ENCODE results near the gene PDZD2.
"Not testable (repeated sequence)": the region's sequence is repeated elsewhere in the genome, so short reads cannot be mapped to it uniquely, and the experiment has no call there.

Gene PDZD2

DNA sequence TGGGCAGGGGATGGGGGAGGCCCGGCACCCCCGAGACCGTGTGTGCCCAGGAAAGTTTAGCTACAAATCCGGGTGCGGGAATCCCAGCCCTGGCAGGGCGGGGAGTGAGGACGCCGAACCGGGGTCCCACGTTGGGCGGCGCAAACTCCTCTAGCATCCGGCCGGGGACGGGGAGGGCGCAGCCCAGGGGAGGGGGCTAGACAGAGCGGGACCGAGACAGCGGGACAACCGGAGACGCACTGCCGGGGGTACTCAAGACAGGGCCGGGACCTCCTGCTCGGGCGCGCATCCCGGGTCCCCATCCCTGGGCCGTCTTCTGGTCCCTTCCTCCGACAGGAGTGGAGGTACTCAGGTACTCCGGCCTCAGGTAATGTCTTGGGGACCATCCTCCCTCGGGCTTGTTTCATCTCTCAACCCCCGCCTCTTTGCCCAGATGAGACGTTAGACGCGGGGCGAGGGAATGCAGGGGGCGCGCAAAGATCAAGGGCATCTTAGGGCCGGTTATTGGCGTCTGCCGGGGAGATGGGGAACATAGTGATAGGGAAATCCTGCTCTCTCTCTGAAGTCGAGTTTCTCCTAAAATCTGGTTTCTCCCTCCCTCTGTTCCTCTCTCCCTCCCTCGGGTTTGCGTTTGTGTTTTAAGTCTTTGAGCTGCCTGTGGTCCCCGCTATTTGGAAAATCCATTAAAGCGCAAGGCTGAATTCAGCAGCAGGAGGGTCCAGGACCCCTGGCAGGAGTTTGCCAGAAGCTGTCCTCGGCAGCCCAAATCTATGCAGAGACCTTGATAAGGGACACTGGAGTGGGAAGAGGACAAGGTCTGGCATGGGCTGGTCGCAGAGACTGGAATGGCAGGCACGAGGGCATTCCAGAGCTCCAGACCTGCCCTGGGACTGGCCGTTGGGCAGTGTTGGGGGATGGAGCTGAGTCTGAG lies 815 bp downstream of the PDZD2 start:
- peak in 3 of 14 donors; percentile 19 to 32 (median 27) for DNase-seq

- no peak for DNase-seq
These were observed 1.6 kb downstream of the PDZD2 start for GRCh38 chr5:31640573-31640972.

GRCh38 chr5:31641059-31641458 lies 2.1 kb downstream of the PDZD2 start:
- DNase-seq, result no peak

DNA sequence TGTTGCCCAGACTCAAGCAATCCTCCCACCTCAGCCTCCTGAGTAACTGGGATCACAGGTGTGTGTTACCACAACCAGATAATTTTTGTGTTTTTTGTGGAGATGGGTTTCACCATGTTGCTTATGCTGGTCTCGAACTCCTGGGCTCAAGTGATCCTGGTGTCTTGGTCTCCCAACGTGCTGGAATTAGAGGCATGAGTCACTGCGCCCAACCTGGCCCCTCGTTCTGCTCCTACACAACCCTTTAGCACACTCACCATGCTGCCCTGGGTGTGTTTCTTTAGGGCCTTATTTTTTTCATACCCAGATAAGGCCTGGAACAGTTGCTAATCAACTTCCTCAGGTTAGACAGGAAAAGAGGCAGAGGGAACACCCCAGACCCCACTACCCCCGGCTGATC lies 2.6 kb downstream of the PDZD2 start:
- DNase-seq, result no peak

DNA sequence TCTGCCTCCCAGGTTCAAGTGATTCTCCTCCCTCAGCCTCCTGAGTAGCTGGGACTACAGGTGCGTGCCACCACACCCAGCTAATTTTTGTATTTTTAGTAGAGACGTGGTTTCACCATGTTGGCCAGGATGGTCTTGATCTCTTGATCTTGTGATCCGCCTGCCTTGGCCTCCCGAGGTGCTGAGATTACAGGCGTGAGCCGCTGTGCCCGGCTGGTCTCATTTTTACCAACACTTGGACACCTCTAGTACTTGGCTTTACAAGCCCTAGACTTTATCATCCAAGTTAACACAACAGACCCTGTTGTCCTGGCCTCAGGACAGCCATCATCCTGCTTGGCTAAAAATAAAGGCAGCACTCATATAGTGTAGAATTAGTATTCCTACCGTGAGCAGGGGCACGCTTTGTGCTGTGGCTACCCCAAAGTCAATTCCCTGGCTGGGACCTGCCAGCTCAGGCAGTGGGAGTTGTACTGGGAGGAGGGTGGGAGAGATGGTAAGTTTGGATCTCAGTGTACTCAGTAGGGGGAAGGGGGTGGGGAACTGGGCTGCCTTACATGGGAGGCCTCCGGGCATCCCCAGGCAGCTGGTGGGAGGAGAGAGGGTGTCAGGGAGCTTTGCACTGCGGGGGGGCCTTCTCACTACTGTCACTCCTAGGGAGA lies 6.6 kb downstream of the PDZD2 start:
- DNase-seq, result peak in 2 of 14 donors; percentile 4 to 8

GRCh38 chr5:31648326-31648725 lies 9.4 kb downstream of the PDZD2 start:
- no peak for DNase-seq

DNA sequence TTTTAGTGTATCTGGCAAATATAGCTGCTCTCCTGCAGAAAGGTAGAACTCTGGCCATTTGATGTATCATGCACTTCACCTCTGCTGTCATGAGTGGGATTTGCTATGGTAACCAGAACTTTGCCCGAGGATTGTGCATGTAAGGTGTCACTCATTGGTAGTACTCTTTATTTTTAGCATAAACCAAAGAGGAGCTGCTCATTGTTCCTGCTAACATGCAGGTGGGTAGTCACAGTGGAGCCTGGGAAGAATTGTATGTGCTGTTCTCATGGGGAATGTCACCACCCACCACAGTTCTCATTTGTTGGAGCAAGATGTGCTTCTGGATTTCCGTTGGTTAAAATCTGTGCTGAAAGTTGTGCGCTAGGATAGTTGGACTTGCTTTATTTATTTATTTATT lies 12.3 kb downstream of the PDZD2 start:
- DNase-seq, result no peak

DNA sequence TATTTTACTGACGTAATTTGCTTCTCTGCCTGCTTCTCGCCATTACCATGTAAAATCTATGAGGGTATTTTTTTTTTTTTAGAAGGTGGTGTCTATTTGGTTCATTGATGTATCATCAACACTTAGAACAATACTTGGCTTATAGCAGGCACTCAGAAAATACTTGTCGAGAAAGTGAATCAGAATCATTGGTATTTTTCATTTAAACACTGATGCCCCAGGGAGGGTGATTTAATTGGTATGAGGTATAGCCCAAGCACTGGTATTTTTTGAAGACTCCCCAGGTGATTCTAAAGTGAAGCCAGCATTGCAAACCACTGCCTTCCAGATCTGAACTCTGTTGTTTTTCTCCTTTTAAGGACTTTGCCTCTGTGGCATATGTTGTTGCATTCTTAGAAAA lies 16.6 kb downstream of the PDZD2 start:
- DNase-seq, result no peak

DNA sequence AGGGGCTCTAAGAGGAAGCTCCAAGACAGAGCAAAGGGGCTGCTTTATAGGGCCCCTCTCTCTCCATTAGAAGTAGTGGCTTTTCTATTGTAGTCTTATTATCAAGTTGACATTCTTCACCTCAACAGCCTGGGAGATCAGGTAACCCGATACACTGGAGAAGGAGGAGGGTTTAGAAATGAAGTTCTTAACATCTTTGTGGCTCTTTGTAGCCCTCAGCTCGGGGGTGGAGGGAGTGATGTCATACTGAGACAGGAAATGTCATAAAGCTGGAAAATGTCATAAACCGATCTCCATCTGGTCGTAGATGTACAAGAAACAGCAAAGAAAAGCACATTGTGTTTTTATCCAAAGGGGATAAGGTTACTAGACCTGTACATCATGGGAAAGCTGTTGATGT lies 17.9 kb downstream of the PDZD2 start:
- DNase-seq, result no peak

GRCh38 chr5:31657315-31657979 lies 18.5 kb downstream of the PDZD2 start:
- no peak for DNase-seq

- DNase-seq, result no peak
These were observed 22.3 kb downstream of the PDZD2 start for GRCh38 chr5:31661257-31661656.

DNA sequence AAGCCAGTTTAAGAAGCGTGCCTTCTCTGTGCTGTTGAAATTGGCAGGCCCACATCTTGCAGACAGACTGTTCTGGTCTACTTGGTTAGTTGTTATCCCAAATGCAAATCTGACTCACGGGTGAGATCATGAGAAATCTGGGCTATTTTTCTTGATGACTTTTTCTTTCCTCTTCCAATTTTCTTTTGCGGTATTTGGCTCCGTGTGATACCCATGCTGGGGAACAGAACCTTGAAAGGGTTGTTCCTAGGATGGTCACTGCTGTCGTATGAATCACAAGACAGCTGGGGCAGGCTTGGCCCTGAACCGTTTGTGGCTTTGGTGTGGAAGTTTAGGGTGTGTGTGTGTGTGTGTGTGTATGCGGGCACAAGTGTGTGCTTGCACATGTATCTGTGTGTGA lies 24.6 kb downstream of the PDZD2 start:
- peak in 1 of 14 donors; percentile 13 for DNase-seq

DNA sequence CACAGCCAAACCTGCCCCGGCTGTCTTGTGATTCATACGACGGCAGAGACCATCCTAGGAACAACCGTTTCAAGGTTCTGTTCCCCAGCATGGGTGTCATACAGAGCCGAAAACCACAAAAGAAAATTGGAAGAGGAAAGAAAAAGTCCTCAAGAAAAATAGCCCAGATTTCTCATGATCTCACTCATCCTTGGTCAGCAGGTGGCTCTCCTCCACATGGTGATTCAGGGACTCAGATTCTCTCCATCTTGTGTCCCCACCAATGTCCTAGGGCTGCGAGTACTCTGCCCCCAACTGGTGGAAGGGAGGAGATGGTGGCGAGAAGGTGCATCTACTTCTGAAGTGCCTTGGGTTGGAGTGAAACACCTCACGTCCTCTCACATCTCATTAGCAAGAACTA lies 25.6 kb downstream of the PDZD2 start:
- no peak for DNase-seq

DNA sequence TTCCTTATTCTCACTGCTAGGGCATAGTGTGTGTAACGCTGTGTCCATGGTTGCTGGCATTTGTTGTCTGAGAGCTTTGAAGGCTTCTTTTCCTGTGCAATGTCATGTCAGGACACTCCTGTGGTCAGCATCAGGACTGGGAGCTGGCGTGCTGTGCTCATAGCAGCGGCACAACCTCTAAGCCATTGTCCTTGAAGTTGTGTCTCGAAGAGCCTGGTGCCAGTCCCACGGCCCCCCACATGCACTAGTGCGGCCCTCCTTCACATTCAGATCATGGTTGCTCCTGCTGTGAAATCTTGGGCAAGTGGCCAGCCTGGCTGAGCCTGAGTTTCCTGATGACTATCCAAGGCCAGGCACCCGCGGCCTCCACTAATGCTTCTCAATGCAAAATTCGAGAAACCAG lies 32.4 kb downstream of the PDZD2 start:
- DNase-seq, result peak in 11 of 14 donors; percentile 13 to 65 (median 26)

- DNase-seq, result no peak
These were observed 35.5 kb downstream of the PDZD2 start for GRCh38 chr5:31674371-31674951.

DNA sequence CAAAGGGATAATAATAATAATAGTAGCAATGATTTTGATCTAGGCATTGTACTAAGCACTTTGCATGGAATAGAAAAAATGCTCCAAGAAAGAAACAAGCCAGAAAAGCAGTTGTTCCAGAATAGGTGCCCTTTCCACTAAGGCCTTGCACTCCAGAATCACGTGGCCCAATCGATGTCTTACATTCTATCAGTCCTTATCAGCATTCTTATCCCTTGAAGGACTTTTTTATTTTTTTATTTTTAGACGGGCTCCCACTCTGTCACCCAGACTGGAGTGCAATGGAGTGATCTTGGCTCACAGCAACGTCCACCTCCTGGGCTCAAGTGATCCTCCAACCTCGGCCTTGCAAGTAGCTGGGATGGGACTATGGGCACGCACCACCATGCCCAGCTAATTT lies 36.5 kb downstream of the PDZD2 start:
- no peak for DNase-seq

DNA sequence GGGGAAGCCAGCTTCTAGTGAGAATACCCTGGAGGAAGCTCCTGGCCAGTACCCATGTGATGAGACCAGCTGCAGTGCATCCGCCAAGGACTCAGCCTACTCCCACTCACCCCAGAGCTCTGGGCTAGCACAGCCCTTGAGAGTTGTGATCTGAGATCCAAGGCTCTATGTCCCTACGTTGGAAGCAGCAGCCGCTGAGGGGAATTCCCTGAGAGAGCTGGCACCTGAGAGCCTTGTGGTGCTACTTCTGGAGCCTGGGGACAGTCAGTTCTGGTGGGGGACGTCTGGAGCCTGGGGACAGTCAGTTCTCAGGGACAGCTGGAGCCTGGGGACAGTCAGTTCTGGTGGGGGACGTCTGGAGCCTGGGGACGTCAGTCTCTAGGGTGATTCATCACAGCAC lies 39.2 kb downstream of the PDZD2 start:
- no peak for DNase-seq

DNA sequence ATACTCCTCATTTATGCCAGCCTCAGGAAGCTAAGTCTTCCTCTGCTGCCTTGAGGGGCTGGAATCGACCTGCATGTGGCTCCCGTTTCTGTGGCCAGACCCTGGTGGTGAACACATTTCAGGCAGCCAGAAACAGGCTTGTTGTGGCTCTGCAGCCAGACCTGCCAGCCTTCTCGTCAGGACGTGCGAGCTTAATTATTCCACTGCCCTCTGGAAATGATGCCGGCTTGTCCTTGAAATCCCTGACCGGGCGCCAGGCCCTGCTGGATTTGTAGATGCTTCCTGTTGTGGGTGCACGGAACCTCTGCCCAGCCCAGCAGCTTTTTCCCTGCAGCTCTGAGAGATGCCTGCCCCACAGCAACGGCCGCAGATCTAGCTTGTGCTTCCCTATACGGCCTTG lies 41.6 kb downstream of the PDZD2 start:
- DNase-seq, result peak in 8 of 14 donors; percentile 10 to 48 (median 21)

GRCh38 chr5:31682025-31682424 lies 43.1 kb downstream of the PDZD2 start:
- no peak for DNase-seq

DNA sequence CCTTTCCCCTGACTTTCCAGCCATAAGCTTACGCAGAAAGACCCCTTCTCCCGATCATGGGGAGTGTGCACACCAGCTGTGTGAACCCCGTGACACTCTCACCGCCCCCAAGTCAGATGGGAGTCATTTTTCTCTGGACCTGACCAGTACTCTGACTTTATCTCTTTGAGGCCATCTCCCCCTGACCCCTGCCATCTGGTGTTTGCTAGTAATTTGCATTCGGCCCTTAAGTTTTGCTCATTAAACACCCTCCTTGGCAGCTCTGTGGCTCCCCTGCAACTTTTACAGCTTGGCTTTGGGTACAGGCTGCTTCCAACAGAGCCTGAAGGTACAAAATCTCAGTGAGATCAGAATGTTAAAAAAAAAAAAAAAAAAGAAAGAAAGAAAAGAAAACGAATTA lies 43.9 kb downstream of the PDZD2 start:
- DNase-seq, result no peak

DNA sequence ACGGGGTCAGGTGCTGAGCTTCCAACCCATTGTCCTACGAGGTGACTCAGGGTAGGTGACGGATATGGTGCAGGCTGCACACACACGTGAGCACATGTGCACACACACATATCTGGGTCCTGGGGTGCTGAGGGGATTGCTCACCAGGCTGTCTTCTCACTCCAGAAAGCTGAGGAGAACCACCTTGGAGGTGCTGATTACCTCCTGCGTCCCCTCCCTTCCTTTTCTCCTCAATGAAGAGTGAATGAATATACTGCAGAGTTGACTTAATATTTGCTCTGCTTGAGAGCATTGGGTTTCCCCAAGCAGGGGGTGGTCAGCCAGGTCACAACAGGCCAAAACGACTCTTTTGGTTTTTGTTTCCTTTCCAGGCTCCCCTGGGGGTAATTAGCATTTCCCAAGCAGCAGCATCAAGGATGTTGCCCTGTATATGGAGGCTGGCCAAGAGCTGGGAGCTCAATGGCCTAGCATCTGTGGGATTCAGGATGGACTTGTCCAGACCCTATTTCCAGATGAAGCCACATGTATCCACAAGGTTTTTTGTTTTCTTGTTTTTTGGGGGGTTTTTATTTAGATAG lies 49.7 kb downstream of the PDZD2 start:
- DNase-seq, result no peak

GRCh38 chr5:31691408-31691807 lies 52.5 kb downstream of the PDZD2 start:
- DNase-seq, result not testable (repeated sequence)
